ENCODE results near the gene MTIF2.
"Not testable (repeated sequence)": the region's sequence is repeated elsewhere in the genome, so short reads cannot be mapped to it uniquely, and the experiment has no call there.

MTIF2 gene

DNA sequence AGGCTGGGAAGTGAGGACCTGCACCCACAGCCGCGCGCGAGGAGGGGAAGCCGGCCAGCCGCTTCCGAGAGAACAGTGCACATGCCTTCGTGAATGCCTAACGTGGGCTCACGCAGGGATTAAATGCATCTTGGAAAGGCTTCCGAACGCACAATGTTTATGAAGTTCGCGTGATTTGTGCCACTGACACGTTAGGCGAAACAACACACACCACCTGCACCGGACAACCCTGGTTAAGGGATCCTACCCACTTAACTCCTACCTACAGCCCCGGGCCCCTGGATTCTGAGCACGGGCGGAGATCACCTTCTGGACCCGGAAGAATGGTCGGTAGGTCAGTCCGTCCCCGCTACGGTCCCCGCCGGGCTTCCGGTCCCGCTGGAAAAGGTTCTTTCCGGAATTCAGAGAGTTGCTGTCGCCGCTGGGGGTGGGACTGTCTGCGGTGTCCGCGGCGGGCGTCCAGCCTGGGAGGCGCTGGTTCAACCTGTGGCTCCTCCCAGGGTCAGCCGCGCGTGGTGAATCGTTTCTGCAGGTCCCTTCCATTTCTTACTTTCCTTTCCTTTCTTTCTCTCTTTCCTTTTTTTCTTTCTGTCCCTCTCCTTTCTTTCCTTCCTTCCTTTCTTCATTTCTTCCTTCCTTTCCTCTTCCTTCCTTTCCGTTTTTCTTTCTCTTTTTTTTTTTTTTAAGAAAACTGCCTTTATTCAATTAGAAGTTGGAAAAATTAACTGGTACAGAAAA is at the start of gene MTIF2:
TSS of gene MTIF2 (minus strand) at position 325 of the 738 bp plus-strand sequence. CDS start 5,373 bp downstream, outside the sequence.
- DNase-seq = peak; percentile 95

GRCh38 chr2:55314985-55315384 is 46.0 kb upstream of the MTIF2 start:
- DNase-seq = no peak

DNA sequence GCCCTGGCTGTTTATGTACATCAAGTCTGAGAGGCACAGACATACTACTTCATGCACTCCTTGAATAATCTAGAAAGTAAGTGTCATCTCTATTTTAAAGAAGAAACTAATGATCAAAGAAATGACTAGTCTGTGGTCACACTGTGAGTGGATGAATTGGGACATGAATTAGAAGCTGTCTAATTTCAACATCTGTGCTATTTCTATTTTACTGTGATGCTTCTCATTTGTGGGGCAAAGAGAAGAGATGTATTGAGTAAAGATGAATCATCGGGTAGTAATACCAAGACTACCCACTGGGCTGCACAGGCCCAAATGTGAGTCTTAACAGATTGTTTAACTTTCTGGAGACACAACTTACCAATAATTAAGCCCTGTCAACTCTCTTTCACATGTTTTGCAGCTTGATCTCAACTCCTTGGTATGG is 42.4 kb upstream of the MTIF2 start:
- no peak for DNase-seq

DNA sequence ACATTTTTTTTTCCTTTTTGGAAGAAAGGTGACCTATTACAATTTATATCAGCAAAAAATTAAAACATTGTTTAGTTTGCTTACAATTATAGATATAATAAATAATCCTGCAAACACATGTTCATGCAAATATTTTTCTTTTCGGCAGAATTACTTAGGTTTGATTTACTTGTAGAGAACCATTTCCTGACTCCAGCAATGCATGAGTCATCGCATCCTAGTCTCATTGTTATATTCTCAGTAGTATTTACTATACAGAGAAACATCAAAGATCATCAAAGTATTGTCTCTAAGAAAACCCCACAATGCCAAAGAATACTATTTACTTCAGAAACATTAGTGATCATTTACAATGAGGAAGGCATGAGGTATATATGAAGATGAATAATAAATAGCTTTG is 40.4 kb upstream of the MTIF2 start:
- no peak for DNase-seq

DNA sequence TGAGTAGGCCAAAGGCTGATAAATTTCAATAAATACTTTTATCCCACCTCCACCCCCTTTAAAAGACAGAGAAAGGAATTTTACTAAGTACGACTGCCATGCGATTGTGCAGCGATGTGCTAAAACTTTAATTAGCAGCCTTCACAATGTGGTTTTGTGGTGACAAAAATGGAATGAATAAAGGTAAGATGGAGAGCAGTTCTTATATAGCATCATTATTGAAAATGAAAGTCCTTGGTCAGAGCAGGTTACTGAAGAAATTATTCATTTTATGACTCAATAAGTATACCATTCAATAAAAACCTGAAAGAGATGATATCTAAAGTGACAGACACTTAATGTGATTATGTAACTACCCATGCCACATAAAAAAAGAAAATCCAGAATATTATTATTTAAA is 33.2 kb upstream of the MTIF2 start:
- DNase-seq = no peak

- DNase-seq = no peak
Observed at GRCh38 chr2:55301277-55301676, 32.2 kb upstream of the MTIF2 start.

DNA sequence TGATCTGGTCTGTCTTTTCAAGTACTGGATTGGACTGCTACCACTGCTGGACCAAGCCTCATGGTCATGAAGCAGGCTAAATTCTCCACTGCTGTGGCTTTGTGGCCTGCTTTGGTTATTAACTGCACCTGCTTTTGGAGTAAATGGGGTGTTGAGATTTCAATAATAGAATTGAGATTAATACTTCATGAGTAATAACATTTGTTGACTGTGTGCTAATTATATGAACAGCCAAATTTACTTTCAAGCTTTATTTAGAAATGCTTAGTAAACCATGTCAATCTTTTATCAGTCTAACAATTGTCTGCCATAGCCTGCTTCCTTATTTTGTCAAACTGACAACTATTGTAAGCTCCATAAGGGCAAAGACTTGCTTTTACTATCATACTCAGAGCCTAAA is 27.4 kb upstream of the MTIF2 start:
- DNase-seq = no peak

DNA sequence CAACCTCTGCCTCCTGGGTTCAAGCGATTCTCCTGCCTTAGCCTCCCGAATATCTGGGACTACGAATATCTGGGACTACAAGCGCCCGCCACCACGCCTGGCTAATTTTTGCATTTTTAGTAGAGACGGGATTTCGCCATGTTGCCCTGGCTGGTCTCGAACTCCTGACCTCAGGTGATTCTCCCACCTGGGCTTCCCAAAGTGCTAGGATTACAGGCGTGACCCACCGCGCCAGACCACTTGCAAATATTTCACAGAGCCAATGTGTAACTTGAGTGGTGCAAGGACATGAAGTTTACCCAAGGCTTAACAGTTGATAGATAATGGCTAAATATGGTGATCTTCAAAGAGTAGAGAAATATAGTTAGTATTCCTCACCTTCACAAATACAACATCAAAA is 14.1 kb upstream of the MTIF2 start:
- no peak for DNase-seq

DNA sequence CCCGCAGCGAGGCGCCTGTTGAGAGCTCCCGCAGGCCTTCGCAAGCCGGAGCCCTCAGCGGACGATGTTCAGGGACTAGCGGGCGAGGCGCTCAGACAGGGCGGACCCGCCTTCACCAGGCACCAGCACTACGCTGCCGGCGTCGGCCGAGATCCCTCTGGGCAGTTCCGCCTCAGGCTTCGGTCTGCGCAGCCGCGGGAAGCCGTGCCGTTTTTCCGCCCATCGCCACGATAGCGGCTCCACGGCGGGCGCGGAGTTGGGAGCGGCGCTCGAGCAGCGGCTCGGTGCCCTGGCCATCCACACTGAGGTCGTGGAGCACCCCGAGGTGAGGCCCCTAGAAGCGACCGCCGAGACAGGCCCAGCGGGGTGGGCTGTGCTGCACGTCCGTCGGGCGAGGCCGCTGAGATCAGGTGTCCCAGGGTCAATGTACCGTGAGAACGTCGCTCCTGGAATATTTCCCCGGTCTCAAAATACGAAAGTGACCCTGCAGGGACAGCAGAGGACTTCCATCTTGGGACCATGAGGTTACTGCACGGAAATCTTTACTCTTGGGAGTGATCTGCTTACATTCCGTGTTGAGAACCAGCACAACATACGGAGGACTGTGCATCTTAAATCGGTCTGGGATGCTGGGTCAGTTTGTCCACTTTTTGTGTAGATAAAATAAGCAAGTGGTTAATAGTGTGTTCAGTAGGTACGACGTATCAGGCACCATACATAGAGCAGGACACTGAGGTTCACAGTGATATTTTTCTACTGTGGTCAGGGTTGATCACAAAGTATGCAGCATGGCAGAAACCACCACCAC is 13.3 kb upstream of the MTIF2 start:
- peak; percentile 64 for DNase-seq

- not testable (repeated sequence) for DNase-seq
Observed at GRCh38 chr2:55280851-55281546, 12.0 kb upstream of the MTIF2 start.

DNA sequence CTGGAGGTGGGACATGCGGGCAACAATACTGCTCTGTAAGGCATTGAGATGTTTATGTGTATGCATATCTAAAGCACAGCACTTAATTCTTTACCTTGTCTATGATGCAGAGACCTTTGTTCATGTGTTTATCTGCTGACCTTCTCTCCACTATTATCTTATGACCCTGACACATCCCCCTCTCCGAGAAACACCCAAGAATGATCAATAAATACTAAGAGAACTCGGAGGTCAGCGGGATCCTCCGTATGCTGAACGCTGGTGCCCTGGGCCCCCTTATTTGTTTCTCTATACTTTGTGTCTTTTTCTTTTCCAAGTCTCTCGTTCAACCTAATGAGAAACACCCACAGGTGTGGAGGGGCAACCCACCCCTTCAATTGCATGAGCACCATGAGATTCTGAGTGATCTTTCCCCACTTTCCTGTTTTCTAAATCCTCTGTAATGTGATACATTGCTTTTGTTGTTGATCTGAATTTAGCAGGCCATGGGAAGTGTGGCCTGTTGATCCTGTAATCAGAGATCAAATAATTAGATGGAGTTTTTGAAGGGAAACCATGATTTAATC is 10.9 kb upstream of the MTIF2 start:
- not testable (repeated sequence) for DNase-seq

DNA sequence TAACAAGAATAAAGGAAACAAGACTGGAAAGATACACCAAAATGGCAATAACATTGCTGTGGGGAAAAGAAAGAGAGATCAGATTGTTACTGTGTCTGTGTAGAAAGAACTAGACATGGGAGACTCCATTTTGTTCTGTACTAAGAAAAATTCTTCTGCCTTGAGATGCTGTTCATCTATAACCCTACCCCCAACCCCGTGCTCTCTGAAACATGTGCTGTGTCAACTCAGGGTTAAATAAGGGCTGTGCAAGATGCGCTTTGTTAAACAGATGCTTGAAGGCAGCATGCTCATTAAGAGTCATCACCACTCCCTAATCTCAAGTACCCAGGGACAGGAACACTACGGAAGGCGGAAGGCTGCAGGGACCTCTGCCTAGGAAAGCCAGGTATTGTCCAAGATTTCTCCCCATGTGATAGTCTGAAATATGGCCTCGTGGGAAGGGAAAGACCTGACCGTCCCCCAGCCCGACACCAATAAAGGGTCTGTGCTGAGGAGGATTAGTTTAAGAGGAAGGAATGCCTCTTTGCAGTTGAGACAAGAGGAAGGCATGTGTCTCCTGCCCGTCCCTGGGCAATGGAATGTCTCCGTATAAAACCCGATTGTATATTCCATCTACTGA is 10.3 kb upstream of the MTIF2 start:
- DNase-seq = not testable (repeated sequence)

GRCh38 chr2:55277310-55277709 is 8.3 kb upstream of the MTIF2 start:
- DNase-seq = no peak

GRCh38 chr2:55274346-55274745 is 5.3 kb upstream of the MTIF2 start:
- DNase-seq = not testable (repeated sequence)

DNA sequence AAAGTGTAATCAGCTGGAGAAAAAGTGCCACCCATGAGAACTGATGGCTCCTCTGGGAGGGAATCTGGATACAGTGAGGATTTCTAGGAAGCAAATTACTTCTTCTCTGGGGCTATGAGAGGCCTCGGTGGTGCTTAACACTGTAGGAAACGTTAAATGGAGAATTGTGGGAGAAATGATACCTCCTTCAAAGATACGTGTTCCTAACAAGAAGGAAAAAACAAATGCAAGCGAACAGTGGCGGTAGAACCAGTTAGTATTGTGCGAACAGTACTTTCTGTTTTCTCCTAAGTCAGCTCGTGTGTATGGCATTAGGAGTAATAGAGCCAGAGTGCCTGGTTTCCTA is 587 bp upstream of the MTIF2 start:
- no peak for DNase-seq

DNA sequence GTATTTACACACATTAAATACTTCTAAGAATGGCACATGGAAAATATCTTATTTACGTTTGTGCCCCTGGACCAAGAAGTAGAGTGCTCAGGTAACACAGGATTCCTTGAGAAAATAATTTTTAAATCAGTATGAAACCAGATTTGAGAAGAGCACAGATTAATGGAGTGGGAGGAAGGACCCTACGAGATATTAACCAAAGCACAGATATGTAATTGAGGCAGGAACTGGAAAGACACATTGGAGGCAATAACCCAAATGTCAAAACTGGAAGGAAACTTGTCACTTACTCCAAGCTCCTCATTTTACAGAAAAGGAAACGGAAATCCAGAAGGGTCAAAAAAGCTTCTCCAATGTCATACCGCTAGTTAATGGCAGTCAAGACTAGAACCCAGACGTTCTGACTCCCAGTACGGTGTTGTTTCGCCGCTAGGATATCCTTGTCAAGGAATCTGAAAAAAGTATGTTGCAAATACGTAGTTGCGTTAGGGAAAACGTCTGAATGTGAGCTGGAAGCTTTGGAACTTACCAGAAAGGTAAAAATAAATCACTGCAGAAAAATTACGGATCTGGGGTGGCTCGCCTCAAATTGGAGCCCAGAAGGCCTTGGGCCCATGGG is 634 bp downstream of the MTIF2 start:
- DNase-seq = no peak

DNA sequence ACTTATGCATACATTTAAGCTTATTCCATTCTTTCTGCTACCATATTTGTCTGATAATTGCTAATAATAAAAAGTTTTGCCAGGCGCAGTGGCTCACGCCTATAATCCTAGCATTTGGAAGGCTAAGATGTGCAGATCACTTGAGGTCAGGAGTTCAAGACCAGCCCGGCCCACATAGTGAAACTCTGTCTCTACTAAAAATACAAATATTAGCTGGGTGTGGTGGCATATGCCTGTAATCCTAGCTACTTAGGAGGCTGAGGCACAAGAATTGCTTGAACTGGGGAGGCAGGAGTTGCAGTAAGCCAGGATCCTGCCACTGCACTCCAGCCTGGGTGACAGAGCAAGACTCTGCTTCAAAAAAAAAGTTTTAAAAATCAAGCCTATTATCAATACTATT is 9.4 kb downstream of the MTIF2 start:
- not testable (repeated sequence) for DNase-seq

GRCh38 chr2:55252832-55253231 is 16.2 kb downstream of the MTIF2 start:
- no peak for DNase-seq

GRCh38 chr2:55247025-55247424 is 22.0 kb downstream of the MTIF2 start:
- DNase-seq = no peak

DNA sequence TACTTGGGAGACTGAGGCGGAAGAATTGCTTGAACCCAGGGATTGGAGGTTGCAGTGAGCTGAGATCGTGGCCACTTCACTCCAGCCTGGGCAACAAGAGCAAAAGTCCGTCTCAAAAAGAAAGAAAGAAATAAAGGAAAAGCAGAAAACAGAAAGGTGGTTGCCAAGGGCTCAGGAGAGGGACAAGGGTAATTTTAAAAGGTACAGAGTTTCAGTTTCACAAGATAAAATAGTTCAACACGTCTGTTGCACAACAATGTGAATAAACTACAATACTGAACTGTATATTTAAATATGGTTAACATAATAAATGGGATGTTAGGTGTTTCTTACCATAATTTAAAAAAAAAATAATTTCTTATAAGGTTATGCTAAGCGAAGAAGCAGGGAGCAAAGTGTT is 23.6 kb downstream of the MTIF2 start:
- no peak for DNase-seq

- no peak for DNase-seq
Observed at GRCh38 chr2:55242617-55243016, 26.4 kb downstream of the MTIF2 start.

DNA sequence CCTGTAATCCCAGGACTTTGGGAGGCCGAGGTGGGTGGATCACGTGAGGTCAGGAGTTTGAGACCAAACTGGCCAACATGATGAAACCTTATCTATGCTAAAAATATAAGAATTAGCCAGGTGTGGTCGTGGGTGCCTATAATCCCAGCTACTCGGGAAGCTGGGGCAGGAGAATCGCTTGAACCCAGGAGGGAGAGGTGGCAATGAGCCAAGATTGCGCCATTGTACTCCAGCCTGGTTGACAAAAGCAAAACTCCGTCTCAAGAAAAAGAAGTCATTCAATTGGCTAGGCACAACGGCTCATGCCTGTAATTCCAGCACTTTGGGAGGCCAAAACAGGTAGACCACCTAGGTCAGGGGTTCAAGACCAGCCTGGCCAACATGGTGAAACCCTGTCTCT is 27.4 kb downstream of the MTIF2 start:
- not testable (repeated sequence) for DNase-seq
